ENCODE results near the gene ATG16L2.
A peak's percentile ranks its signal among the peaks of the same experiment; 100 is the strongest.

ATG16L2 gene

GRCh38 chr11:72814286-72815109, at the start of gene ATG16L2:
Gene ATG16L2 (plus strand): TSS chr11:72814411. CDS start chr11:72814446, 35 bp downstream.
- H3K27ac ChIP-seq (ENCODE audit: low read depth, low read length), result peak within 1 kb of the TSS; percentile 77
- H3K79me2 ChIP-seq (ENCODE audit: control insufficient read depth, low read length), result peaks cover 71% of the 10 kb centered on the region
- no peaks in the 10 kb centered on the region for H3K9me3 ChIP-seq (ENCODE audit: control insufficient read depth, insufficient read depth, low read length)
- peaks cover 27% of the 10 kb centered on the region for H3K4me1 ChIP-seq (ENCODE audit: control insufficient read depth, low read length)
- H3K4me2 ChIP-seq (ENCODE audit: low read length), result peak within 1 kb of the TSS; percentile 84
- peak within 1 kb of the TSS; percentile 79 for H3K4me3 ChIP-seq (ENCODE audit: low read length)
- TF ChIP-seq EZH2phosphoT487 (IDR thresholded peaks at IDR 0.05; ENCODE audit: borderline replicate concordance, low read length), result no peak
- TF ChIP-seq CTCF (IDR thresholded peaks at IDR 0.05; ENCODE audit: low read depth, low read length, poor library complexity, severe bottlenecking), result peak; percentile 42
- H3F3A ChIP-seq (ENCODE audit: control insufficient read depth, insufficient read depth), result peaks cover 4% of the 10 kb centered on the region; the same call in 1 of the 2 replicates
- H3K36me3 ChIP-seq (ENCODE audit: control insufficient read depth, low read length), result peaks cover 81% of the 10 kb centered on the region
- H3K9me2 ChIP-seq (replicated peaks; ENCODE audit: control insufficient read depth, low read length), result no peaks in the 10 kb centered on the region
- peaks cover 7% of the 10 kb centered on the region; the same call in 1 of the 2 replicates for H4K20me1 ChIP-seq (ENCODE audit: control insufficient read depth, insufficient read depth, low read depth, low read length)
- no peaks in the 10 kb centered on the region for H3K27me3 ChIP-seq (ENCODE audit: control insufficient read depth, low read length)

GRCh38 chr11:72764503-72764902, 49.7 kb upstream of the ATG16L2 start:
- TF ChIP-seq CTCF (IDR thresholded peaks at IDR 0.05; ENCODE audit: low read depth, low read length, poor library complexity, severe bottlenecking) (no peak), EZH2phosphoT487 (IDR thresholded peaks at IDR 0.05; ENCODE audit: borderline replicate concordance, low read length) (no peak)
- Histone ChIP-seq H3K9me3 (ENCODE audit: control insufficient read depth, insufficient read depth, low read length) (no peaks in the 10 kb centered on the region), H3K79me2 (ENCODE audit: control insufficient read depth, low read length) (no peaks in the 10 kb centered on the region), H3F3A (ENCODE audit: control insufficient read depth, insufficient read depth) (no peaks in the 10 kb centered on the region), H3K4me1 (ENCODE audit: control insufficient read depth, low read length) (no peaks in the 10 kb centered on the region), H3K4me2 (ENCODE audit: low read length) (no peak overlapping the region), H3K9me2 (replicated peaks; ENCODE audit: control insufficient read depth, low read length) (no peaks in the 10 kb centered on the region), H3K27ac (ENCODE audit: low read depth, low read length) (no peak overlapping the region), H3K36me3 (ENCODE audit: control insufficient read depth, low read length) (no peaks in the 10 kb centered on the region), H3K4me3 (ENCODE audit: low read length) (no peak overlapping the region), H4K20me1 (ENCODE audit: control insufficient read depth, insufficient read depth, low read depth, low read length) (no peaks in the 10 kb centered on the region), H3K27me3 (ENCODE audit: control insufficient read depth, low read length) (no peaks in the 10 kb centered on the region)

GRCh38 chr11:72766152-72766902, 47.9 kb upstream of the ATG16L2 start:
- no peaks in the 10 kb centered on the region for H4K20me1 ChIP-seq (ENCODE audit: control insufficient read depth, insufficient read depth, low read depth, low read length)
- no peaks in the 10 kb centered on the region for H3K9me3 ChIP-seq (ENCODE audit: control insufficient read depth, insufficient read depth, low read length)
- no peak for TF ChIP-seq CTCF (IDR thresholded peaks at IDR 0.05; ENCODE audit: low read depth, low read length, poor library complexity, severe bottlenecking)
- no peak overlapping the region for H3K4me2 ChIP-seq (ENCODE audit: low read length)
- no peak overlapping the region for H3K4me3 ChIP-seq (ENCODE audit: low read length)
- no peaks in the 10 kb centered on the region for H3K4me1 ChIP-seq (ENCODE audit: control insufficient read depth, low read length)
- H3K36me3 ChIP-seq (ENCODE audit: control insufficient read depth, low read length), result no peaks in the 10 kb centered on the region
- peaks cover 4% of the 10 kb centered on the region; the same call in 1 of the 2 replicates for H3K27me3 ChIP-seq (ENCODE audit: control insufficient read depth, low read length)
- no peaks in the 10 kb centered on the region for H3K79me2 ChIP-seq (ENCODE audit: control insufficient read depth, low read length)
- no peaks in the 10 kb centered on the region for H3F3A ChIP-seq (ENCODE audit: control insufficient read depth, insufficient read depth)
- no peaks in the 10 kb centered on the region for H3K9me2 ChIP-seq (replicated peaks; ENCODE audit: control insufficient read depth, low read length)
- no peak overlapping the region for H3K27ac ChIP-seq (ENCODE audit: low read depth, low read length)

Measured in DOHH2 (cell line).